Calu3 (cell line): ENCODE data around the gene KIF20B. TPM values are rescaled to one million over a fixed set of nuclear protein-coding genes. Genes with fewer than 3 reads are reported as not detected.

Experiments used
- BruUV-seq: library from RNA; stranded (reverse); fragments of 400-500 nt; replicated peaks from 2 replicates; lab custom pipeline; 2021; lab: Mats Ljungman, UMichigan
- CTCF ChIA-PET: fragments of 300-600 bp; sonication (Branson Sonifier 250); formaldehyde crosslinking; loops from one replicate; lab custom pipeline; 2022; ENCODE audit warnings: antibody characterized with exemption; lab: Charles Lee
- DNase-seq: peaks from one replicate; pipeline ENCODE4 v3.0.0; 2022
- H3K27ac Mint-ChIP-seq: one replicate; pipeline ENCODE4 v1.8.0; 2022; ENCODE audit warnings: mixed read lengths; ENCODE audit not compliant: unreplicated experiment
- H3K27me3 Mint-ChIP-seq: one replicate; pipeline ENCODE4 v1.8.0; 2022; ENCODE audit warnings: mixed read lengths; ENCODE audit not compliant: unreplicated experiment
- H3K36me3 Mint-ChIP-seq: one replicate; pipeline ENCODE4 v1.8.0; 2022; ENCODE audit warnings: mild to moderate bottlenecking, moderate library complexity, mixed read lengths; ENCODE audit not compliant: insufficient read depth, unreplicated experiment
- H3K4me1 Mint-ChIP-seq: one replicate; pipeline ENCODE4 v1.8.0; 2022; ENCODE audit warnings: mild to moderate bottlenecking, low read depth, mixed read lengths; ENCODE audit not compliant: unreplicated experiment
- H3K4me3 Mint-ChIP-seq: one replicate; pipeline ENCODE4 v1.8.0; 2022; ENCODE audit warnings: mild to moderate bottlenecking, low read depth, moderate library complexity, mixed read lengths; ENCODE audit not compliant: unreplicated experiment
- H3K9me3 Mint-ChIP-seq: one replicate; pipeline ENCODE4 v1.8.0; 2022; ENCODE audit warnings: low read depth, mixed read lengths; ENCODE audit not compliant: unreplicated experiment
- intact Hi-C: fragments of 100-400 bp; cut with micrococcal nuclease; formaldehyde crosslinking; loops from one replicate; pipeline ENCODE4 v1.10.0; 2022; ENCODE audit not compliant: unreplicated experiment
- total RNA-seq: library from RNA; stranded (reverse); gene quantifications from 2 replicates; pipeline ENCODE4 v1.2.3, GENCODE V29; 2022
- TF ChIP-seq, protein P1 (sequence below): fragments of 200-600 bp; IDR thresholded peaks from one replicate; pipeline ENCODE4 v1.8.0; 2022; ENCODE audit warnings: antibody characterized with exemption; ENCODE audit not compliant: unreplicated experiment

The KIF20B gene
- total RNA-seq, 1 experiment from 2014 or later: 39.9 TPM

DNA sequence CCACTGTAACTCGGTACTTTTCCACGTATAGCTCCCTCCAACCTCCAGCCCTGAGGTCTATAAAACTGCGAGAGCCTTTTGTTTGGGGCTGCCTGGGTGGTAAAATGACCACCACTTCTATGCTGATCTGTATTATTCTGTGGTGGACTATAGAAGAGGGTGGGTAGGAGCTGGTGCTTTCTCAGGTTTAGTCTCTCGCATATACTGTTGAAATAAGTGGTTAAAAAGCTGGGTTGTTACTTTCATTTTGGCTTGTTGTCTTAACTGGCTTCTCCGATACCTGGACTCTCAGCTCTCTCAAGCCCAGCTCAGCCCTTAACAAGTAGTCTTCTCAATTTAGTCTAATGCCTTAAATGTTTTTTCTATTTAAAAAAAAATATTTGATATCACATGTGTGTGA, 70.3 kb downstream of the KIF20B start:
- no TSS peak for BruUV-seq

DNA sequence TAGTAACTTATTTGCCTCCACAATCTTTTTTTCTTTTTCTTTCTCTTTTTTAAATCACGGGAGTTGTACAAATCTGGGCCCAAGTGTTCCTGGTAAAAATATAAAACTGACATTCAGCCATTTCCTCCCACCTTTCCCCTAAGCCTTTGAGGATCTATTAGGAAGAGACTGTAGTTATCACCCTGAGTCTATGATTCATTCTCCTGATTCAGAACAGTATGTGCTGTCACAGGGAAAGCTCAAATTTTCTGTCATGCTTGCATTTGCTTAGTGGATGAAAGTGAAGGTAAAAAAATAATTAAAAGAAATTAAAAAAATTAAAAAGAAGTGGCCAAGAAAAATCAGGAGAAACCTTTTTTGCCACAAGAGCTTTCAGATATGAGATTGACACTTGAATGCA, 71.7 kb downstream of the KIF20B start:
- DNase-seq: no peak
- Mint-ChIP-seq H3K4me3 (no peak overlapping the region), H3K36me3 (no peaks in the 10 kb centered on the region), H3K4me1 (no peaks in the 10 kb centered on the region), H3K9me3 (no peaks in the 10 kb centered on the region), H3K27me3 (no peaks in the 10 kb centered on the region), H3K27ac (no peak overlapping the region)
- BruUV-seq: no TSS peak
- intact Hi-C loops: no loop called here
- TF ChIP-seq, protein P1, sequence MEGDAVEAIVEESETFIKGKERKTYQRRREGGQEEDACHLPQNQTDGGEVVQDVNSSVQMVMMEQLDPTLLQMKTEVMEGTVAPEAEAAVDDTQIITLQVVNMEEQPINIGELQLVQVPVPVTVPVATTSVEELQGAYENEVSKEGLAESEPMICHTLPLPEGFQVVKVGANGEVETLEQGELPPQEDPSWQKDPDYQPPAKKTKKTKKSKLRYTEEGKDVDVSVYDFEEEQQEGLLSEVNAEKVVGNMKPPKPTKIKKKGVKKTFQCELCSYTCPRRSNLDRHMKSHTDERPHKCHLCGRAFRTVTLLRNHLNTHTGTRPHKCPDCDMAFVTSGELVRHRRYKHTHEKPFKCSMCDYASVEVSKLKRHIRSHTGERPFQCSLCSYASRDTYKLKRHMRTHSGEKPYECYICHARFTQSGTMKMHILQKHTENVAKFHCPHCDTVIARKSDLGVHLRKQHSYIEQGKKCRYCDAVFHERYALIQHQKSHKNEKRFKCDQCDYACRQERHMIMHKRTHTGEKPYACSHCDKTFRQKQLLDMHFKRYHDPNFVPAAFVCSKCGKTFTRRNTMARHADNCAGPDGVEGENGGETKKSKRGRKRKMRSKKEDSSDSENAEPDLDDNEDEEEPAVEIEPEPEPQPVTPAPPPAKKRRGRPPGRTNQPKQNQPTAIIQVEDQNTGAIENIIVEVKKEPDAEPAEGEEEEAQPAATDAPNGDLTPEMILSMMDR: no peak
- CTCF ChIA-PET: no interaction called here

More for the DNA sequence above, 70.3 kb downstream of the KIF20B start:
- intact Hi-C loops: no loop called here
- TF ChIP-seq, protein P1: no peak
- Mint-ChIP-seq H3K27me3 (no peaks in the 10 kb centered on the region), H3K4me3 (no peak overlapping the region), H3K27ac (no peak overlapping the region), H3K36me3 (no peaks in the 10 kb centered on the region), H3K4me1 (no peaks in the 10 kb centered on the region), H3K9me3 (no peaks in the 10 kb centered on the region)
- CTCF ChIA-PET: no interaction called here
- DNase-seq: no peak

- no peak for DNase-seq
- Mint-ChIP-seq H3K4me3 (no peak overlapping the region), H3K4me1 (no peaks in the 10 kb centered on the region), H3K27me3 (no peaks in the 10 kb centered on the region), H3K27ac (no peak overlapping the region), H3K36me3 (no peaks in the 10 kb centered on the region), H3K9me3 (no peaks in the 10 kb centered on the region)
- intact Hi-C loops: no loop called here
- no TSS peak for BruUV-seq
- TF ChIP-seq, protein P1: no peak
- CTCF ChIA-PET: no interaction called here
These were observed 75.3 kb downstream of the KIF20B start for GRCh38 chr10:89776665-89777064.

GRCh38 chr10:89782470-89782869, 81.1 kb downstream of the KIF20B start:
- CTCF ChIA-PET: no interaction called here
- H3K27ac Mint-ChIP-seq: no peak overlapping the region
- no peak for DNase-seq

More at GRCh38 chr10:89782470-89782869, 81.1 kb downstream of the KIF20B start:
- Mint-ChIP-seq H3K27me3 (no peaks in the 10 kb centered on the region), H3K36me3 (no peaks in the 10 kb centered on the region), H3K4me1 (no peaks in the 10 kb centered on the region), H3K4me3 (no peak overlapping the region), H3K9me3 (no peaks in the 10 kb centered on the region)
- TF ChIP-seq, protein P1: no peak
- intact Hi-C loops: no loop called here
- BruUV-seq: no TSS peak
